Esophagus mucosa (tissue), 1 donor: ENCODE data around the gene NKX1-1. TPM values are rescaled to one million over a fixed set of nuclear protein-coding genes. Genes with fewer than 3 reads are reported as not detected.

ENCODE experiments used
- ATAC-seq: fragments of 200-7000 bp; cut with Tn5 transposase; one replicate; pipeline ENCODE4 v1.9.1; 2020
- total RNA-seq: library from RNA; stranded (reverse); gene quantifications from one replicate; pipeline ENCODE4 v1.2.4, GENCODE V29; 2023
- donor health status: DM: yes; HTN: yes; CAD: no.

NKX1-1 gene
- total RNA-seq, 1 donor from 2014 or later: not detected

- ATAC-seq: no peak
Measured at GRCh38 chr4:1370321-1371124, 35.7 kb downstream of the NKX1-1 start.

GRCh38 chr4:1369479-1370079 is 36.7 kb downstream of the NKX1-1 start:
- ATAC-seq: no peak

DNA sequence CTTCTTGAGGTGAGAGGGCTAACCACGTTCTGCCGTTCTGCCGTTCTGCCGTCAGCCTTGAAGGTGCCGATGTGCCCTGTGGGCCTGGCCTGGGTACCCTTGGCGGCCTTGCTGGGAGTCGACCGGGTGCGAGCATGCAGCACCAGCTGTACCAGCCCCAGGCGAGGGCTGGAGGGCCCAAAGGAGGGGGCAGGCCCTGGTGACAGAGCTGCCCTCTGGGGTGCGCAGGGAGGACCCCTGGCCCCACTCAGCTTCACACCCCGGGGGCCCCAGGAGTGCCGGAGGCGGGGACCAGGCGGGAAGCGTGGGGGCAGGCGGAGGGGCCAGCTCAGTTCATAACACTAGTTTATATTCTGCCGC is 37.2 kb downstream of the NKX1-1 start:
- ATAC-seq: no peak

GRCh38 chr4:1368421-1369090 is 37.7 kb downstream of the NKX1-1 start:
- no peak for ATAC-seq

- no peak for ATAC-seq
Measured at GRCh38 chr4:1367936-1368289, 38.3 kb downstream of the NKX1-1 start.

- ATAC-seq: no peak
Measured at GRCh38 chr4:1367230-1367935, 38.9 kb downstream of the NKX1-1 start.

DNA sequence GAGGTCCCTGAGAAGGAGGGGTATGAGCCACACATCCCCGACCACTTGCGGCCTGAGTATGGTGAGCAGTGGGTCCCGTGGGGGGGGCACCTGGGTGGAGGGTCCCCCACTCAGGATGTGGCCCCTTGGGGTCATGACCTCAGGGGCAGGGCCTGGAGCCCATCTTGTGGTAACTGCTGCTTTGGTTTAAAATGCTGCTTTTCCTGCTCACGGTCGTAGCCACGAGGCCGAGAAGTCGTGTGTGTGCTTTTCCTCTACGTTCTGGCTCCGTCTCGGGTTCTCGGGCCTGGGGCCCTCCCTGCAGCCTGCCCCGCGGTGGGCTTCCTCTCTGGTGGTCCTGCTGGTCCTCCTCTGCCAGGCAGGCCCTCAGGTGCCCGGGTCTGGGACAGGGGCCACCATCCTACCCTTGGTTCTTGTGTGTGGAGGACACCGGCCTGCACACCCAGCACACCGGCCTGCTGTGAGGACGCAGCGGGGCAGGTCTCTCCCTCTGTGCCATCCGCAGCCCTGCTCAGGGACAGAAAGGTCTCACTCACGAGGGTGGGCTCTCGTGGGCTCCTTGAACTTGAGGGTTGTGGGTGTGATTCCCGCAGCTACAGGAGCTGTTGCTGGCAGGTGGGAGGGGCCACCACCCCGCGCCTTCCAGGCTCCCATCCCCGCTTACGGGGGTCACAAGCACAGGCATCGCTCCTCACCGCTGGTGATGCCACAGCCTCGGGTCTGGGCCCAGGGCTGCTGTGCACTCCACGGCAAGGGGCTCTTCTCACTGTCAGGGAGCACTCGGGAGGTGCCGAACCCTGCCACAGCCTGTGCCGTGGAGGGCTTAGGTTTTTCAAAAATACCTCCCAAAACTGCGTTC is 39.6 kb downstream of the NKX1-1 start:
- no peak for ATAC-seq

DNA sequence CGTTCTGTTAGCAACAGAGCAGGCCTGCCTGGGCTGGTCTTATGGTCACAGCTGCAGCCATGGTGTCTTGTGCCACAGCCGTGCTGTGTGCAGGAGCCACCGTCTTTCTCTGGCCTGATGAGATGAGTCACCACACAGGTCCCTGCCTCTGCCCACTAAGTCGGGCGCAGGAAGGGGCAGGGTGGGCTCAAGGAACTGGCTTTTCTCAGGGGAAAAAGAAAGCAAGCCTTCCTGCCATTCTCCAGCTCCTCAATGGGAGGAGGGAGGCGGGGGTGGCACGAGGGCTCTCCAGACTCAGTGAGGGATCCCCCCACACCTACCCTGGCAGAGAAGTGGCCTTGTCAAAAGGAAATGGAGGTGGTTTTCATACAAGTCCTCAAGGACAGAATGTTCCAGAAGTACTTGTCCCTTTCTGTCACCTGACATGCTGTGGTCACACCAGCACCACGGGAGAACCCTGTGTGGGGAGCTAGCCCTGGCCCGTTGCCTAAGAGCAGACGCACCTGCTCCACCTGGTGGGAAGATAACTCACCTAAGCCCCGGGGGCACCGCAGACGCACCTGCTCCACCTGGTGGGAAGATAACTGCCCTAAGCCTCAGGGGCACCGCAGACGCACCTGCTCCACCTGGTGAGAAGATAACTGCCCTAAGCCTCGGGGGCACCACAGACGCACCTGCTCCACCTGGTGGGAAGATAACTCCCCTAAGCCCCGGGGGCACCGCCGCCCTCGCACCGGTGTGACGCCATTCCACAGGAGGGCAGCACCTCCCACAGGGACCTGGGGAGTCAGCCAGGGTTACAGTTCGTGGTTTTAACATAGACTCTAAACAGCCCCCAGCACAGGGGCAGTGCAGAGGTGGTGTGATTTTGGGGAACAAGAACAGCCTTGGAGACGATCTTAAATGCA is 40.7 kb downstream of the NKX1-1 start:
- peak; percentile 60 for ATAC-seq

DNA sequence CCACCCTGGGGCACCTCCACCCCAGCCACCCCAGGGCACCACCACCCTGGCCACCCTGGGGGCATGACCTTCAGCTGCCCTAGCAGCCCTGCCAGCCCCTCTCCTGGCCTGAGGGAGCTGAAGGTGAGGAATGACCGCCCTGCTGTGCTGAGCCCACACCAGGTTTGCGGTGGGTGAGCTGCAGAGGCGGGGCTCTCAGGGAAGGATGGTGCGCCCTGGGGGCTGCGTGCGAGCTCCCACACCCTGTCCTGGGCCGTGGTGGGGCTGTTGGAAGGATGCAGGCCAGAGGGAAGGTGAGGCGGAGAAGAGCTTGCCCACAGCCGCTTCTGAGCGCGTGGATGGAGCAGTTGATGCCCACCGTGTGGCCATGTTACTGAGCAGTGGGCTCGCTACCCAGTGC is 41.5 kb downstream of the NKX1-1 start:
- no peak for ATAC-seq

DNA sequence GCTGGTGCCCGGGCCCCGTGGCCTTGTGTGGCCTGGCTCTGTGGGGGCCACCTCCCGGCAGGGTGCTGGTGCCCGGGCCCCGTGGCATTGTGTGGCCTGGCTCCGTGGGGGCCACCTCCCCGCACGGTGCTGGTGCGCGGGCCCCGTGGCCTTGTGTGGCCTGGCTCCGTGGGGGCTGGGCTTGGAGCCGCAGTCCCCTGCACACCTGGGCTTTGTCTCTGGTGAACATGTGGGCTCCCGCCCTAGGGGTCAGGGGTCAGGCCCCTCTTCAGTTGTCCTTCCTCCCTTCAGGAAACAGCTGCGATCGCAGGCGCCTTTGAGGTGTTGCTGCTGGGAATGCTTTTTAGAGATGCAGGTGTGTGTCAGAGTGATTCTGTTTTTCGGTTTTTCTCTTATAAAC is 42.0 kb downstream of the NKX1-1 start:
- ATAC-seq: no peak

- ATAC-seq: no peak
Measured at GRCh38 chr4:1363513-1363912, 42.7 kb downstream of the NKX1-1 start.

- no peak for ATAC-seq
Measured at GRCh38 chr4:1362521-1362920, 43.7 kb downstream of the NKX1-1 start.

- no peak for ATAC-seq
Measured at GRCh38 chr4:1362046-1362445, 44.2 kb downstream of the NKX1-1 start.

- ATAC-seq: no peak
Measured at GRCh38 chr4:1361431-1361830, 44.8 kb downstream of the NKX1-1 start.

DNA sequence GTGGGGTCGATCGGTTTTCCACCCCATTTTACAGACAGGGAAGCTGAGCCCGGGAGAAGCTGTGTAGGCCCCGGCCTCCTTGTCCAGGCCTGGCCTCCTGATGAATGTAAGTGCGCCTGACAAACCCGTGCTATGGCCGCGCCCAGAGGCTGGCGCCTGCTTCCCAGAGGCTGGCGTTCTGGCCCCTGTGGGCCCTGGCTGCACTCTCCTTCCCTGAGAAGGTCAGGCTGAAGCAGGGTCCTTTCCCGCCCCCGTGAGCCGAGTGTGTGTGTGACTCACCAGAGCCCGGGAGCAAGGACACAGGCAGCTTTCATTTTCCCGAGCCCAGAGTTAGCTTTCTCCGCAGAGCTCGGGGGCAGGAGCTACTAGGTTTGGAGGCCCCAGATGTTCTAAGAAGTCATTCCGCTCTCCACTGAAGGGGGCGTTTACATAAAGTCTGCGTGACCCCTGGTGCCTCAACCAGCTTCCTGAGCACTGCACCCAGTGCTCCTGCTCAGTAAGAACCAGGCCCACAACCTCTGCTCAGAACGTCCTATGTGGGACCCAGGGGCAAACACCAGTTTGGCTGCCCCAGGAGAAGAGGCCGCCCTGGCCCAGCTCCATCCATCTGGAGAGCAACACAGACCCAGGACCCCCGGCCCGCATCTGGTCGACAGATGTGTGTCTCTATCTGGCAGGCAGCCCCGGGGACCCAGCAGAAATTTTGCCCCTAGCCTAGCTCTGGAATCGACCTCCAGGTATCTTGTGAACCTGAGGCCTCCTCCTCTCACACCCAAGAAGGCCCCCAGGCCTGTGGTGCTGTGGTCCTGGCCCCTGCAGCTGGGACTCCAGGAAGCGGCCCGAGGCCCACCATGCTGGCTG is 45.6 kb downstream of the NKX1-1 start:
- no peak for ATAC-seq

DNA sequence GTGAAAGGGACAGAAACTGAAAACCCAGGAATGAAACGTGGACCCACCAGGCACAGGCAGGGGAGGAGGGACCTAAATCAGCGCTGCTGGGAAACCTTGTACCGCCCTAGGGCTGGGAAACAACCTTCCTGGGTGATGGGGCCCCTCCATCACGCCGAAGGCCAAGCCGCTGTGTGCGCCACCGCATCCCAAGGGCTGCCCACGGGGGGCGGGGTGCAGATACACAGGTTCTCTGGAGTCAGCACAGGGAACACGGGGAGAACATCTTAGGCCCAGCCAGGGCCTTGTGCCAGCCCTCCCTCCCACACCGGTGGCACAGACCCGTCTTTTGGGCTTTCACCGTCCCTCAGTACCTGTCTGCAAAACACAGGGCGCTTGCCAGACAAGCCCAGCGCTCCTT is 46.3 kb downstream of the NKX1-1 start:
- ATAC-seq: no peak

DNA sequence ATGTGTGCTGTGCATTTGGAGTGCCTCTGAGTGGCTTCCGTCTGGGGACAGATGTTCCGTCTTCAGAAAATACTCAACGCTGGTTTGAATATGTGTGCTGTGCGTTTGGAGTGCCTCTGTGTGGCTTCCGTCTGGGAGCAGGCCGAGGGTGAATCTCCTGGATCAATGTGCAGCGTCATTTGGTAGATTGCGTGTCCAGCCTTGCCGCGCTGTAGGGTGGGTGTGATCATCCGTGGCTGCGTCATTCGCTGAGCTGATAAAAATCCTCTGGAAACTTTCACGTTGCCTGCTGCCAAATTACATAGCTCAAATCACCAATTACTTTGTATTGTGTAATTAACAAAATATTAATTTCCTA is 47.1 kb downstream of the NKX1-1 start:
- no peak for ATAC-seq

DNA sequence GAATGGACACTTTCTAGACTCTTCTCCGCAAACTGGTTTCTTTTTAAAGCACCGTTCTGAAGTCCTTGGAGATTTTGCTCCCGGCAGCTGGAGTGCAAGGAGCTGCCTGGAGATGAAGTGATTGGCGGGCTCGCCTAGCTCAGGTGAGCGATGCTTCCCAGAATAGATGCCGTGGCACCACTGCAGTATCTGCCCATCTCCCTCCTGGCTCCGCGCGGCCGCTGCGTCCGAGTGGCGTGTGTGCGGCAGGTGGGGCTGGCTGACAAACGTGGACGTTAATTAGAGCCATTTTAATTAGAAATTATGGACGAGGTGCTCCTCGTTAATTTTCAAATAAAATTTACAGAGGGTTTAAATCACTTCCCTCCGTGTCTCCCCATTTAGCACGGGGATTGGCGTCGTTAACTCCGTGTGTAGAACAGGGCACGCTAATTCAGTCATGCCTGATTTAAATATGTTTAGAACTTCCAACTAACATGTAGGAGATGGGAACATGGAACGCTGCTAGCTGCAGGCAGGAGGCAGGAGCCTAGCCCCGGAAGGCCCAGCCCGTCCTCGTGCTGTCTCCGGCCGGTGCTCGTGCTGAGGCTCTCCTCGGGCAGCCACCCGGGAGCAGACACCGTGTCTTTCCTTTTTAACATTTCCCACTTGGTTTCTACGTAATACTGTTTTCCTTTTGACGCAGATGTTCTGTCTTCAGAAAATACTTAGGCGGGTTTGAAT is 47.7 kb downstream of the NKX1-1 start:
- no peak for ATAC-seq

DNA sequence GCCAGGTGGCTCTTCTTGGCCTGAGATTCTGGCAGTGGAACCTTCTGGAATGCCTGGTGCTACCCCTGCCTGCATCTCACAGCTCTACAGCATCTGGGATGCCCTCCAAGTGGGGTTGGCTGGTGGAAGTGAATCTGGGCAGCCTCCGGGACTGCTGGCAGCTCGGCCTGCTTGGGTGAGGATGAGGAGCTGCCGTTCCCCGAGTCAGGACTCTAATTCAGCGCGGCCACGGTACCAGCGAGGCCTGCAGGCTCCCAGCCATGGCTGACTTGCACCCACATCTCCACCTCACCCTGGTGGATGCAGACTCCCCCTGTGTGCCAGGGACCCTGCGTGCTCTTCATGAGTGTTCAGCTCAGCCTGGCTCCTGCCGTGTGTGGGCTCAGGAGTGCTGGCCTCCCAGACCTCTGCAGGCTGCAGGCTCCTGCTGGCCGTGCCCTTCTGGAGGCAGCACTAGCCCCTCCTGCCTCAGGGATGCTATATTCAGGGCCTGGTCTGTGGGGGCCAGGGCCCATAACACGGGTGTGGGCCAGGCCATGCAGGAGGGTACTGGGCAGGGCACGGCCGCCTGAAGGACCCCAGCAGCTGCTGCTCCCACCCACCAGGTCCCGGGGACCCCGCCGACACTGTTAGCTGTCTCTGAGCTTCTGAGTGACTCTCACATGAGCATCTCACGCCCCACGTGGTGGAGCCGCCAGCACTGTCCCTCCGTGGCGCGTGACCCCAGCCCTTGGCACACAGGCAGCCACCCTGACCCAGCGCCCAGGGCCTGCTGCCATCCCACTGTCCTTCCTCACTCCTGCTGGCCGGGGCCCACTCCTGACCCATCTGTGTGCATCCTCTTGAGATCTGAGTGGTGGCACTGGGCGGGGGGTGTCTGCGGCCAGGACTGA is 48.6 kb downstream of the NKX1-1 start:
- no peak for ATAC-seq
